HepG2 (cell line): ENCODE data around the gene SALL2. TPM values are rescaled to one million over a fixed set of nuclear protein-coding genes. Genes with fewer than 3 reads are reported as not detected.
A peak's percentile ranks its signal among the peaks of the same experiment; 100 is the strongest.

Experiments
- ELK4 ChIP-seq: sonication (generic); formaldehyde crosslinking; IDR thresholded peaks from 2 replicates; pipeline ENCODE4 v1.9.0; 2021; ENCODE audit warnings: missing genetic modification reagents, borderline replicate concordance
- FLYWCH1 ChIP-seq: sonication (generic); formaldehyde crosslinking; IDR thresholded peaks from 2 replicates; pipeline ENCODE4 v1.8.1; 2023; ENCODE audit warnings: mild to moderate bottlenecking, missing genetic modification reagents
- HDAC1 ChIP-seq: sonication (generic); formaldehyde crosslinking; IDR thresholded peaks from 2 replicates; pipeline ENCODE4 v1.5.1; 2020; ENCODE audit warnings: mild to moderate bottlenecking, missing genetic modification reagents
- HNF4G ChIP-seq, 2 experiments: sonication (generic) in 1 of 2; formaldehyde crosslinking in 1 of 2; IDR thresholded peaks; 2 replicates each; pipeline versions ENCODE4 v1.4.0 to v1.6.1; 2011 to 2020; ENCODE audit warnings: borderline replicate concordance in 2 of 2, low read depth in 2 of 2, mild to moderate bottlenecking in 2 of 2, low read length in 1 of 2, missing genetic modification reagents in 1 of 2, moderate library complexity in 1 of 2
- HOXA3 ChIP-seq: sonication (generic); formaldehyde crosslinking; IDR thresholded peaks from 2 replicates; pipeline ENCODE4 v1.5.0; 2020; ENCODE audit warnings: missing genetic modification reagents
- ISL2 ChIP-seq: sonication (generic); formaldehyde crosslinking; IDR thresholded peaks from 2 replicates; pipeline ENCODE4 v1.5.0; 2020; ENCODE audit warnings: missing genetic modification reagents
- PHF5A ChIP-seq: IDR thresholded peaks from one replicate; pipeline ENCODE4 v1.6.1; 2018; ENCODE audit warnings: low read depth, missing genetic modification reagents; ENCODE audit not compliant: unreplicated experiment
- RFX3 ChIP-seq: IDR thresholded peaks from 2 replicates; pipeline ENCODE4 v1.6.1; 2016; ENCODE audit warnings: missing biosample characterization, missing genetic modification reagents
- SP2 ChIP-seq: sonication (generic); formaldehyde crosslinking; IDR thresholded peaks from 2 replicates; pipeline ENCODE4 v1.5.1; 2020; ENCODE audit warnings: mild to moderate bottlenecking, missing genetic modification reagents
- ZFP36 ChIP-seq: fragments of 150-350 bp; IDR thresholded peaks from 2 replicates; pipeline ENCODE4 v1.6.1; 2018; ENCODE audit warnings: borderline replicate concordance, low read length, low read depth; ENCODE audit not compliant: partially characterized antibody
- ZFP37 ChIP-seq: sonication (generic); formaldehyde crosslinking; IDR thresholded peaks from 2 replicates; pipeline ENCODE4 v1.4.0; 2020; ENCODE audit warnings: missing genetic modification reagents, borderline replicate concordance
- ZGPAT ChIP-seq: IDR thresholded peaks from 2 replicates; pipeline ENCODE4 v1.6.1; 2016; ENCODE audit warnings: mild to moderate bottlenecking
- ZNF382 ChIP-seq: sonication (generic); formaldehyde crosslinking; IDR thresholded peaks from 2 replicates; pipeline ENCODE4 v1.5.0; 2020; ENCODE audit warnings: missing genetic modification reagents, mild to moderate bottlenecking, borderline replicate concordance
- ZNF468 ChIP-seq: sonication (generic); formaldehyde crosslinking; IDR thresholded peaks from 2 replicates; pipeline ENCODE4 v1.8.0; 2022; ENCODE audit warnings: mild to moderate bottlenecking, moderate library complexity, missing genetic modification reagents
- ZNF569 ChIP-seq: sonication (generic); formaldehyde crosslinking; IDR thresholded peaks from 2 replicates; pipeline ENCODE4 v1.5.0; 2020; ENCODE audit warnings: mild to moderate bottlenecking, missing genetic modification reagents, moderate library complexity, borderline replicate concordance
- ZNF674 ChIP-seq: sonication (generic); formaldehyde crosslinking; IDR thresholded peaks from 2 replicates; pipeline ENCODE4 v1.5.0; 2020; ENCODE audit warnings: low read depth, mild to moderate bottlenecking, missing genetic modification reagents
- ZNF720 ChIP-seq: sonication (generic); formaldehyde crosslinking; IDR thresholded peaks from 2 replicates; pipeline ENCODE4 v1.4.0; 2020; ENCODE audit warnings: missing genetic modification reagents
- ZNF770 ChIP-seq: sonication (generic); formaldehyde crosslinking; IDR thresholded peaks from 2 replicates; pipeline ENCODE4 v1.5.0; 2020; ENCODE audit warnings: mild to moderate bottlenecking, missing genetic modification reagents
- ZSCAN31 ChIP-seq: sonication (generic); formaldehyde crosslinking; IDR thresholded peaks from 2 replicates; pipeline ENCODE4 v1.5.0; 2020; ENCODE audit warnings: low read depth, mild to moderate bottlenecking, missing genetic modification reagents
- polyA plus RNA-seq, 8 experiments: library from polyadenylated mRNA; depleted of rRNA in 3 of 8; stranded (reverse) in 7 of 8; unstranded in 1 of 8; fragments of >200 nt; fragmentation: Illumina TruSeq in 4 of 8; extraction: Trizol in 4 of 8; gene quantifications; 2 replicates each; pipeline versions ENCODE4 v1.2.1 to v1.2.3, GENCODE V29; 2011 to 2016; ENCODE audit warnings: low read depth in 4 of 8, missing spikeins in 1 of 8, mixed read lengths in 1 of 8; ENCODE audit not compliant: insufficient read depth in 1 of 8
- total RNA-seq, 5 experiments: library from RNA; depleted of rRNA; stranded (reverse); fragments of >200 nt; fragmentation: Illumina TruSeq; extraction: Trizol; gene quantifications; 2 replicates each; pipeline ENCODE4 v1.2.3, GENCODE V29; 2016; ENCODE audit warnings: low read depth in 1 of 5
- TF ChIP-seq, protein P1 (sequence below): sonication (generic); formaldehyde crosslinking; IDR thresholded peaks from 2 replicates; pipeline ENCODE4 v1.4.0; 2020; ENCODE audit warnings: missing genetic modification reagents, borderline replicate concordance
- TF ChIP-seq, protein P2 (sequence below): sonication (generic); formaldehyde crosslinking; IDR thresholded peaks from 2 replicates; pipeline ENCODE4 v1.5.1; 2020; ENCODE audit warnings: missing genetic modification reagents, mild to moderate bottlenecking, borderline replicate concordance

Gene SALL2
- total and polyA plus RNA-seq, 2 of the 13 experiments (the other 11 are each of a cell fraction or from before 2014, with no cell fraction given), result 4.9 to 5.8 TPM

GRCh38 chr14:21476925-21477681, 49.0 kb downstream of the SALL2 start, which contains the start of the genes RAB2B and TOX4 (continued):
- TF ChIP-seq ZNF468 (CRISPR knock-in tag), result no peak; the same call in 1 of the 2 replicates
- no peak for TF ChIP-seq ZNF770
- peak; percentile 86 for TF ChIP-seq ZGPAT (CRISPR knock-in tag)
- TF ChIP-seq ZFP37, result peak; percentile 89
- no peak for TF ChIP-seq PHF5A (CRISPR knock-in tag)
- TF ChIP-seq FLYWCH1 (CRISPR knock-in tag), result no peak
- no peak for TF ChIP-seq ZNF674
- no peak for TF ChIP-seq ZNF720 (CRISPR knock-in tag)
- TF ChIP-seq, protein P1, sequence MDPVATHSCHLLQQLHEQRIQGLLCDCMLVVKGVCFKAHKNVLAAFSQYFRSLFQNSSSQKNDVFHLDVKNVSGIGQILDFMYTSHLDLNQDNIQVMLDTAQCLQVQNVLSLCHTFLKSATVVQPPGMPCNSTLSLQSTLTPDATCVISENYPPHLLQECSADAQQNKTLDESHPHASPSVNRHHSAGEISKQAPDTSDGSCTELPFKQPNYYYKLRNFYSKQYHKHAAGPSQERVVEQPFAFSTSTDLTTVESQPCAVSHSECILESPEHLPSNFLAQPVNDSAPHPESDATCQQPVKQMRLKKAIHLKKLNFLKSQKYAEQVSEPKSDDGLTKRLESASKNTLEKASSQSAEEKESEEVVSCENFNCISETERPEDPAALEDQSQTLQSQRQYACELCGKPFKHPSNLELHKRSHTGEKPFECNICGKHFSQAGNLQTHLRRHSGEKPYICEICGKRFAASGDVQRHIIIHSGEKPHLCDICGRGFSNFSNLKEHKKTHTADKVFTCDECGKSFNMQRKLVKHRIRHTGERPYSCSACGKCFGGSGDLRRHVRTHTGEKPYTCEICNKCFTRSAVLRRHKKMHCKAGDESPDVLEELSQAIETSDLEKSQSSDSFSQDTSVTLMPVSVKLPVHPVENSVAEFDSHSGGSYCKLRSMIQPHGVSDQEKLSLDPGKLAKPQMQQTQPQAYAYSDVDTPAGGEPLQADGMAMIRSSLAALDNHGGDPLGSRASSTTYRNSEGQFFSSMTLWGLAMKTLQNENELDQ (CRISPR knock-in tag), result no peak
- TF ChIP-seq ELK4 (CRISPR knock-in tag), result peak; percentile 47; the same call in 1 of the 2 replicates
- TF ChIP-seq, protein P2, sequence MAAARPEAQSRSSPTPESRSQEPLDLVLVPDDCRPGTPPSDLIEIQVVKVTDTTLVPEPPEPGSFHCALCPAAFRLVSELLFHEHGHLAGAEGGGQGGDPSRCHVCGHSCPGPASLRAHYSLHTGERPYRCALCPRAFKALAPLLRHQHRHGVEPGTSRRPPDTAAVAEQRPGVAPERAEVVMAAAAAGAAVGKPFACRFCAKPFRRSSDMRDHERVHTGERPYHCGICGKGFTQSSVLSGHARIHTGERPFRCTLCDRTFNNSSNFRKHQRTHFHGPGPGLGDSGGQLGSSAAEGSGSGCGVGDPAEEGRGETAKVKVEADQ (CRISPR knock-in tag), result peak; percentile 97
- TF ChIP-seq ZNF569 (CRISPR knock-in tag), result no peak; the same call in 1 of the 2 replicates
- peak; percentile 59; the same call in 1 of the 2 replicates for TF ChIP-seq HNF4G (IDR thresholded peaks at IDR 0.05; ENCODE audit: borderline replicate concordance, low read depth, low read length)
- peak; percentile 57; the same call in 1 of the 2 replicates for TF ChIP-seq HNF4G (CRISPR knock-in tag; IDR thresholded peaks at IDR 0.05; ENCODE audit: borderline replicate concordance, low read depth)
- TF ChIP-seq HDAC1 (CRISPR knock-in tag), result peak; percentile 99
- peak; percentile 74; the same call in 1 of the 2 replicates for TF ChIP-seq ISL2 (CRISPR knock-in tag)
- no peak for TF ChIP-seq ZNF382 (CRISPR knock-in tag)
- peak; percentile 82 for TF ChIP-seq SP2 (CRISPR knock-in tag)
- no peak for TF ChIP-seq RFX3
- TF ChIP-seq ZFP36, result no peak
- TF ChIP-seq ZSCAN31, result no peak; the same call in 1 of the 2 replicates
- peak; percentile 96 for TF ChIP-seq HOXA3 (CRISPR knock-in tag)
